HepG2 (cell line): ENCODE results near the gene MAGI1. TPM values are rescaled to one million over a fixed set of nuclear protein-coding genes. Genes with fewer than 3 reads are reported as not detected.

Experiments
- ARHGAP35 ChIP-seq: sonication (generic); formaldehyde crosslinking; IDR thresholded peaks from 2 replicates; pipeline ENCODE4 v1.9.0; 2022; ENCODE audit warnings: mild to moderate bottlenecking, inconsistent platforms, moderate library complexity, missing genetic modification reagents, borderline replicate concordance
- CBFB ChIP-seq: sonication (generic); formaldehyde crosslinking; IDR thresholded peaks from 2 replicates; pipeline ENCODE4 v1.4.0; 2020; ENCODE audit warnings: missing genetic modification reagents
- CCDC6 ChIP-seq: sonication (generic); formaldehyde crosslinking; IDR thresholded peaks from 2 replicates; pipeline ENCODE4 v1.8.1; 2022; ENCODE audit warnings: mild to moderate bottlenecking, missing genetic modification reagents, moderate library complexity
- GABPB1 ChIP-seq: IDR thresholded peaks from 2 replicates; pipeline ENCODE4 v1.6.1; 2016; ENCODE audit warnings: mild to moderate bottlenecking, missing genetic modification reagents, moderate library complexity, missing compliant biosample characterization
- GLI4 ChIP-seq: sonication (generic); formaldehyde crosslinking; IDR thresholded peaks from 2 replicates; pipeline ENCODE4 v1.5.1; 2020; ENCODE audit warnings: missing genetic modification reagents, mild to moderate bottlenecking, moderate library complexity, borderline replicate concordance
- HIVEP1 ChIP-seq: sonication (generic); formaldehyde crosslinking; IDR thresholded peaks from 2 replicates; pipeline ENCODE4 v1.4.0; 2020; ENCODE audit warnings: mild to moderate bottlenecking, missing genetic modification reagents
- HNRNPH1 ChIP-seq: fragments of 200-400 bp; formaldehyde crosslinking; optimal IDR thresholded peaks from 2 replicates; pipeline ENCODE3; 2017; ENCODE audit warnings: mild to moderate bottlenecking, low read depth, low read length
- KAT8 ChIP-seq: IDR thresholded peaks from 2 replicates; pipeline ENCODE4 v1.6.1; 2016; ENCODE audit warnings: missing genetic modification reagents, missing compliant biosample characterization
- MIER3 ChIP-seq: IDR thresholded peaks from 2 replicates; pipeline ENCODE4 v1.6.1; 2016; ENCODE audit warnings: missing compliant biosample characterization, borderline replicate concordance
- MZF1 ChIP-seq: sonication (generic); formaldehyde crosslinking; IDR thresholded peaks from 2 replicates; pipeline ENCODE4 v1.8.1; 2023; ENCODE audit warnings: mild to moderate bottlenecking, missing genetic modification reagents, borderline replicate concordance
- NFYC ChIP-seq: IDR thresholded peaks from 2 replicates; pipeline ENCODE4 v1.6.1; 2016; ENCODE audit warnings: missing genetic modification reagents, missing compliant biosample characterization
- NKX3-1 ChIP-seq: sonication (generic); formaldehyde crosslinking; IDR thresholded peaks from 2 replicates; pipeline ENCODE4 v1.5.0; 2020; ENCODE audit warnings: missing genetic modification reagents
- POLR2A ChIP-seq, 2 experiments: IDR thresholded peaks; 2 replicates each; pipeline ENCODE4 v1.6.1; 2011; ENCODE audit warnings: low read depth in 2 of 2, low read length in 2 of 2, mild to moderate bottlenecking in 1 of 2, moderate library complexity in 1 of 2; ENCODE audit not compliant: insufficient read depth in 1 of 2
- TBX3 ChIP-seq: fragments of 450-650 bp; IDR thresholded peaks from 2 replicates; pipeline ENCODE4 v1.6.1; 2017; ENCODE audit warnings: antibody characterized with exemption, mild to moderate bottlenecking, inconsistent platforms, borderline replicate concordance
- ZBTB21 ChIP-seq: sonication (generic); formaldehyde crosslinking; IDR thresholded peaks from 2 replicates; pipeline ENCODE4 v1.4.0; 2020; ENCODE audit warnings: missing genetic modification reagents
- ZBTB42 ChIP-seq: sonication (generic); formaldehyde crosslinking; IDR thresholded peaks from 2 replicates; pipeline ENCODE4 v1.5.0; 2020; ENCODE audit warnings: mild to moderate bottlenecking, missing genetic modification reagents
- ZC3H13 ChIP-seq: sonication (generic); formaldehyde crosslinking; IDR thresholded peaks from 2 replicates; pipeline ENCODE4 v1.8.1; 2023; ENCODE audit warnings: mild to moderate bottlenecking, missing genetic modification reagents, moderate library complexity
- ZNF225 ChIP-seq: sonication (generic); formaldehyde crosslinking; IDR thresholded peaks from 2 replicates; pipeline ENCODE4 v1.4.0; 2020; ENCODE audit warnings: mild to moderate bottlenecking, missing genetic modification reagents
- ZNF446 ChIP-seq: sonication (generic); formaldehyde crosslinking; IDR thresholded peaks from 2 replicates; pipeline ENCODE4 v1.5.0; 2020; ENCODE audit warnings: mild to moderate bottlenecking, missing genetic modification reagents
- polyA plus RNA-seq, 8 experiments: library from polyadenylated mRNA; depleted of rRNA in 3 of 8; stranded (reverse) in 7 of 8; unstranded in 1 of 8; fragments of >200 nt; fragmentation: Illumina TruSeq in 4 of 8; extraction: Trizol in 4 of 8; gene quantifications; 2 replicates each; pipeline versions ENCODE4 v1.2.1 to v1.2.3, GENCODE V29; 2011 to 2016; ENCODE audit warnings: low read depth in 4 of 8, missing spikeins in 1 of 8, mixed read lengths in 1 of 8; ENCODE audit not compliant: insufficient read depth in 1 of 8
- total RNA-seq, 5 experiments: library from RNA; depleted of rRNA; stranded (reverse); fragments of >200 nt; fragmentation: Illumina TruSeq; extraction: Trizol; gene quantifications; 2 replicates each; pipeline ENCODE4 v1.2.3, GENCODE V29; 2016; ENCODE audit warnings: low read depth in 1 of 5
- TF ChIP-seq, protein P1 (sequence below): sonication (generic); formaldehyde crosslinking; IDR thresholded peaks from 2 replicates; pipeline ENCODE4 v1.5.0; 2020; ENCODE audit warnings: missing genetic modification reagents, mild to moderate bottlenecking, borderline replicate concordance
- TF ChIP-seq, protein P2 (sequence below): IDR thresholded peaks from 2 replicates; pipeline ENCODE4 v1.6.1; 2018; ENCODE audit warnings: missing genetic modification reagents, mild to moderate bottlenecking, missing compliant biosample characterization
- TF ChIP-seq, protein P3 (sequence below): sonication (generic); formaldehyde crosslinking; IDR thresholded peaks from 2 replicates; pipeline ENCODE4 v1.4.0; 2020; ENCODE audit warnings: missing genetic modification reagents
- TF ChIP-seq, protein P4 (sequence below): sonication (generic); formaldehyde crosslinking; IDR thresholded peaks from 2 replicates; pipeline ENCODE4 v1.8.1; 2023; ENCODE audit warnings: mild to moderate bottlenecking, missing genetic modification reagents, borderline replicate concordance
- TF ChIP-seq, protein P5 (sequence below): sonication (generic); formaldehyde crosslinking; IDR thresholded peaks from 2 replicates; pipeline ENCODE4 v1.4.0; 2020; ENCODE audit warnings: missing genetic modification reagents, borderline replicate concordance
- TF ChIP-seq, protein P6 (sequence below): sonication (generic); formaldehyde crosslinking; IDR thresholded peaks from 2 replicates; pipeline ENCODE4 v1.4.0; 2020; ENCODE audit warnings: mild to moderate bottlenecking, missing genetic modification reagents
- TF ChIP-seq, protein P7 (sequence below): sonication (generic); formaldehyde crosslinking; IDR thresholded peaks from 2 replicates; pipeline ENCODE4 v1.8.0; 2022; ENCODE audit warnings: mild to moderate bottlenecking, missing genetic modification reagents, moderate library complexity

Gene MAGI1
- total and polyA plus RNA-seq, 2 of the 13 experiments (the other 11 are each of a cell fraction or from before 2014, with no cell fraction given), result 22.2 to 26.0 TPM

DNA sequence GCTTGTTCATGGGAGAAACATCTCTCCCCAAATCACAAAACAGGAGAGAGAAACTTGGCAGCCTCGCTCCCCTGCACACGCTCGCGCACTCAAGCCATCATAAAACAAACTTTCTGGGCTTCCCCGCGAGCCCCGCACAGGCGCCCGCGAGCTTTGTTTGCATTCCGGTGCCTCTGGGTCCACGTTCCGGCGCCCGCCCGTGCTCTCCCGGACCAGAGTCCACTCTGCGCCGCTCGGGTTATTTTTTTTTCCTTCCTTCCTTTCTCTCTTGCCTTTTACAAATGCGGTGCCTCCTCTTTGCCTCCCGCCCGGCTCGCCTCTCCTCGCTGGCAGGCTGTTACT lies 363 bp downstream of the MAGI1 start (continued):
- TF ChIP-seq, protein P1, sequence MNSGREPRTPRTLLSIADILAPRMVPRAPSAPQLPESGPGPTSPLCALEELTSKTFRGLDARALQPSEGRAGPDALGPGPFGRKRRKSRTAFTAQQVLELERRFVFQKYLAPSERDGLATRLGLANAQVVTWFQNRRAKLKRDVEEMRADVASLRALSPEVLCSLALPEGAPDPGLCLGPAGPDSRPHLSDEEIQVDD (CRISPR knock-in tag), result no peak
- TF ChIP-seq KAT8 (CRISPR knock-in tag) (peak; percentile 34; the same call in 1 of the 2 replicates), ZBTB42 (CRISPR knock-in tag) (no peak), GLI4 (no peak), HNRNPH1 (no peak), ZC3H13 (CRISPR knock-in tag) (no peak), POLR2A (IDR thresholded peaks at IDR 0.05; ENCODE audit: insufficient read depth in 1 of 2, low read depth in 2 of 2, low read length in 2 of 2) (peak in 1 of 2 experiments; percentile 8; a peak in 2 of 4 replicates), CBFB (no peak), TBX3 (no peak), ARHGAP35 (CRISPR knock-in tag) (no peak), NKX3-1 (CRISPR knock-in tag) (no peak; the same call in 1 of the 2 replicates), MZF1 (no peak), ZNF446 (no peak), NFYC (CRISPR knock-in tag) (no peak), HIVEP1 (peak; percentile 64; the same call in 1 of the 2 replicates), CCDC6 (CRISPR knock-in tag) (no peak), MIER3 (no peak), ZBTB21 (CRISPR knock-in tag) (no peak), GABPB1 (CRISPR knock-in tag) (peak; percentile 59; the same call in 1 of the 2 replicates), ZNF225 (CRISPR knock-in tag) (no peak; the same call in 1 of the 2 replicates)
- TF ChIP-seq, protein P2, sequence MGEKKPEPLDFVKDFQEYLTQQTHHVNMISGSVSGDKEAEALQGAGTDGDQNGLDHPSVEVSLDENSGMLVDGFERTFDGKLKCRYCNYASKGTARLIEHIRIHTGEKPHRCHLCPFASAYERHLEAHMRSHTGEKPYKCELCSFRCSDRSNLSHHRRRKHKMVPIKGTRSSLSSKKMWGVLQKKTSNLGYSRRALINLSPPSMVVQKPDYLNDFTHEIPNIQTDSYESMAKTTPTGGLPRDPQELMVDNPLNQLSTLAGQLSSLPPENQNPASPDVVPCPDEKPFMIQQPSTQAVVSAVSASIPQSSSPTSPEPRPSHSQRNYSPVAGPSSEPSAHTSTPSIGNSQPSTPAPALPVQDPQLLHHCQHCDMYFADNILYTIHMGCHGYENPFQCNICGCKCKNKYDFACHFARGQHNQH (CRISPR knock-in tag), result 0 out of 2 replicates have a peak, but pooled peaks have one; percentile 14
- TF ChIP-seq, protein P3, sequence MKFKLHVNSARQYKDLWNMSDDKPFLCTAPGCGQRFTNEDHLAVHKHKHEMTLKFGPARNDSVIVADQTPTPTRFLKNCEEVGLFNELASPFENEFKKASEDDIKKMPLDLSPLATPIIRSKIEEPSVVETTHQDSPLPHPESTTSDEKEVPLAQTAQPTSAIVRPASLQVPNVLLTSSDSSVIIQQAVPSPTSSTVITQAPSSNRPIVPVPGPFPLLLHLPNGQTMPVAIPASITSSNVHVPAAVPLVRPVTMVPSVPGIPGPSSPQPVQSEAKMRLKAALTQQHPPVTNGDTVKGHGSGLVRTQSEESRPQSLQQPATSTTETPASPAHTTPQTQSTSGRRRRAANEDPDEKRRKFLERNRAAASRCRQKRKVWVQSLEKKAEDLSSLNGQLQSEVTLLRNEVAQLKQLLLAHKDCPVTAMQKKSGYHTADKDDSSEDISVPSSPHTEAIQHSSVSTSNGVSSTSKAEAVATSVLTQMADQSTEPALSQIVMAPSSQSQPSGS (CRISPR knock-in tag), result no peak
- TF ChIP-seq, protein P4, sequence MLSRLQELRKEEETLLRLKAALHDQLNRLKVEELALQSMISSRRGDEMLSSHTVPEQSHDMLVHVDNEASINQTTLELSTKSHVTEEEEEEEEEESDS (CRISPR knock-in tag), result no peak
- TF ChIP-seq, protein P5, sequence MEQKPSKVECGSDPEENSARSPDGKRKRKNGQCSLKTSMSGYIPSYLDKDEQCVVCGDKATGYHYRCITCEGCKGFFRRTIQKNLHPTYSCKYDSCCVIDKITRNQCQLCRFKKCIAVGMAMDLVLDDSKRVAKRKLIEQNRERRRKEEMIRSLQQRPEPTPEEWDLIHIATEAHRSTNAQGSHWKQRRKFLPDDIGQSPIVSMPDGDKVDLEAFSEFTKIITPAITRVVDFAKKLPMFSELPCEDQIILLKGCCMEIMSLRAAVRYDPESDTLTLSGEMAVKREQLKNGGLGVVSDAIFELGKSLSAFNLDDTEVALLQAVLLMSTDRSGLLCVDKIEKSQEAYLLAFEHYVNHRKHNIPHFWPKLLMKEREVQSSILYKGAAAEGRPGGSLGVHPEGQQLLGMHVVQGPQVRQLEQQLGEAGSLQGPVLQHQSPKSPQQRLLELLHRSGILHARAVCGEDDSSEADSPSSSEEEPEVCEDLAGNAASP (CRISPR knock-in tag), result no peak
- TF ChIP-seq, protein P6, sequence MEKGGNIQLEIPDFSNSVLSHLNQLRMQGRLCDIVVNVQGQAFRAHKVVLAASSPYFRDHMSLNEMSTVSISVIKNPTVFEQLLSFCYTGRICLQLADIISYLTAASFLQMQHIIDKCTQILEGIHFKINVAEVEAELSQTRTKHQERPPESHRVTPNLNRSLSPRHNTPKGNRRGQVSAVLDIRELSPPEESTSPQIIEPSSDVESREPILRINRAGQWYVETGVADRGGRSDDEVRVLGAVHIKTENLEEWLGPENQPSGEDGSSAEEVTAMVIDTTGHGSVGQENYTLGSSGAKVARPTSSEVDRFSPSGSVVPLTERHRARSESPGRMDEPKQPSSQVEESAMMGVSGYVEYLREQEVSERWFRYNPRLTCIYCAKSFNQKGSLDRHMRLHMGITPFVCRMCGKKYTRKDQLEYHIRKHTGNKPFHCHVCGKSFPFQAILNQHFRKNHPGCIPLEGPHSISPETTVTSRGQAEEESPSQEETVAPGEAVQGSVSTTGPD (CRISPR knock-in tag), result no peak
- TF ChIP-seq, protein P7, sequence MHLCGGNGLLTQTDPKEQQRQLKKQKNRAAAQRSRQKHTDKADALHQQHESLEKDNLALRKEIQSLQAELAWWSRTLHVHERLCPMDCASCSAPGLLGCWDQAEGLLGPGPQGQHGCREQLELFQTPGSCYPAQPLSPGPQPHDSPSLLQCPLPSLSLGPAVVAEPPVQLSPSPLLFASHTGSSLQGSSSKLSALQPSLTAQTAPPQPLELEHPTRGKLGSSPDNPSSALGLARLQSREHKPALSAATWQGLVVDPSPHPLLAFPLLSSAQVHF (CRISPR knock-in tag), result 0 out of 2 replicates have a peak, but pooled peaks have one; percentile 41
